NCI-H526 treated with DMSO at 0.1 percent for 48 hours (cell line): ENCODE data around the gene EPHA6.
"Not testable (repeated sequence)": the region's sequence is repeated elsewhere in the genome, so short reads cannot be mapped to it uniquely, and the experiment has no call there.

Source experiments
- DNase-seq: peaks from one replicate; lab custom pipeline; 2025; lab: John Stamatoyannopoulos, UW

The EPHA6 gene

GRCh38 chr3:97181704-97182103, 367.3 kb downstream of the EPHA6 start:
- no peak for DNase-seq

- no peak for DNase-seq
These were observed 373.4 kb downstream of the EPHA6 start for GRCh38 chr3:97187771-97188170.

GRCh38 chr3:97189835-97190234, 375.4 kb downstream of the EPHA6 start:
- DNase-seq = no peak

- no peak for DNase-seq
These were observed 382.7 kb downstream of the EPHA6 start for GRCh38 chr3:97197083-97197482.

GRCh38 chr3:97197830-97198229, 383.4 kb downstream of the EPHA6 start:
- no peak for DNase-seq

DNA sequence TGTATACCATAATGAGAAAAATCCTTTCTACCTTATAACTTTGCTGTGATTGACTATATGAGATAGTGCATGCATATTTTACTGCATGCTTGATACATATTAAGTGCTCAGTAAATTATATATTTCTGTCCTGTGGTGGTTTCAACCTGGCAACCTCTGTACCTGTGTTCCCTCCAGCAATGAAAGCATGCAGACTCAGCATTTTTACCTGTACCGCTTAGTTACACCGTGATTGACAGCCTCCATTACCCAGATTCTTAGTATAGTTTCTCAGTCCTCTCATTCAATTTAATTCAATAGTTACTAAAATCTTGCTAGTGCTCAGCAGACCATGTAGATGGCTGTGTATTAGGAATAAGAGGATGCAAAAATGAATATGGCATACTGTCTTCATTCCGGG, 386.0 kb downstream of the EPHA6 start:
- no peak for DNase-seq

DNA sequence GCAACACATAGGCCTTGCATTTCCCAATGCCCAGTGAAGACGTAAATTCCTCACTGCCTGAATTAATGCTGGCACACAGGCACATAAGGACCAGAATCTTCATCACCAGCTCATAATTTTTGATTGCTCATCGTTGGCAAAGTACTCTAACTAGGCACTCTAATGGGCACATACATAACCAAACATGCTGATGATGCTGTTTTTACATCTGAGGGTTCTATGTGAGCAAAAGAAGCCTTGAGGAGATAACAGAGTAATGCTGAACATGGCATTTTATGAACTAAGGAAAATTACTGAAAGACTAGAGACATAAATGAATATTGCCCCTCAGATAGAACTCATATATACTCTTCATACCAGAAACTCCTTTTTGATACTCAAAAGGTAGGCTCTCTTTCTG, 387.4 kb downstream of the EPHA6 start:
- DNase-seq = no peak

DNA sequence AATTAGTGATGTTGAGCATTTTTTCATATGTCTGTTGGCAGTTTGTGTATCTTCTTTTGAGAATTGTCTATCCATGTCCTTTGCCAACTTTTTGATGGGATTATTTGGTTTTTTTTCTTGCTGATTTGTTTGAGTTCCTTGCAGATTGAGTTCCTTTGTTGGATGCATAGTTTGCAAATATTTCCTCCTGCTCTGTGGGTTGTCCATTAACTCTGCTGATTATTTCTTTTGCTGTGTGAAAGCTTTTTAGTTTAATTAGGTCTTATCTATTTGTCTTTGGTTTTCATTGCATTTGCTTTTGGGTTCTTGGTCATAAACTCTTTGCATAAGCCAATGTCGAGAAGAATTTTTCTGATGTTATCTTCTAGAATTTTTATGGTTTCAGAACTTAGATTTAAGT, 414.6 kb downstream of the EPHA6 start:
- DNase-seq = no peak

DNA sequence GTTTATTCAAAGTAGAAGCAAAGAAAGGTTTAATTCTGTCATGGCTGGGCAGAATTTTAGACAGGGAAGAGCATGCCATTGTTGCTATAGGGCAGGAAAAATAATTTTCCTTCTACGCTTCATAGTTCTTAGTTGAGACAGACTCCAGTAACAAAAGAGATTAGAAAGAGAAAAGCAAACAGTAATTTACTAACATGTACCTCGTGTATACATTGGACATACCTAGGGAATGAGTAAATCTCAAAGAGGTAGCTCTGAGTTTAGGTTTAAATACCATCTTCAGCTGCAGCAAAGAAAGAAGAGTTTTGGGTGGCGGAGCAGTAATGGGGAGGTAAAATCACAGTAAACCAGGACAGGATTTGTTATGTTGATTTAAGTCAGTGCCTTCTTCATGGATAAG, 416.1 kb downstream of the EPHA6 start:
- DNase-seq = no peak

GRCh38 chr3:97232393-97233034, 418.1 kb downstream of the EPHA6 start:
- DNase-seq = no peak

DNA sequence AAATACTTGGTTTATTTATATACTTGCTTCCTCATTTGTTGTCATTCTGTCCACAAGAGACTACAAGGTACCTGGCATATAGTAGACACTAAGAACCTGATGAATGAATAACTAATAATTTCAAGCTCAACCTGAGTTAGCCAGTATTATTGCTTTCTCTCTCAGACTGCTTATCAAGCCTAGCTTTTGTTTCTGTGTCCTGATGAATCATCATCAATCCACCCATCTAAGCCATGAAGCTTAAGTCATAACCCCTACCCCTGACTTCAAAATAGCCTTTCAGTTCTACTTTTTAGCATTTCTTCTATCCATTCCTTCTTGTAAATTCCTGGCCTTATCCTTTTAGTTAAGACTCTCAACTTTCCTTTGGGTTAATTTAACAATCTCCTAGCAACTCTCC, 420.8 kb downstream of the EPHA6 start:
- no peak for DNase-seq

- DNase-seq = no peak
These were observed 421.4 kb downstream of the EPHA6 start for GRCh38 chr3:97235611-97236315.

DNA sequence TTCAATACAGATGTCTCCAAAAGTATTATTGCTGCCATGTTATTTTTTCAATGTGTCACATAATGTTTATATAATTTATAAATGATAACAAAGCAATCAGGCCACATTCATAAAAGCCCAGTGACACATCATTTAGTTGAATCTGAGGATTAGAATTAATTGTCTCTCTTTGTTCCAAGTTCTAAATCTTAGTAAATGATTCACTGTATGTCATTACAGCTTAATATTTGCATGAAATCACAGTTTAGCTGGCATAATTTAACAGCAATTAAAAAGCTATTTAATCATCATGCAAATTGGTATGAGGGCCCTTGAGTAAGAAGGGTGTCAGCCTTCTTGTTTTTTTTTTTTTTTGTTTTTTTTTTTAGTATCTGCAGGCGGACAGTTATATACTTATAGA, 427.0 kb downstream of the EPHA6 start:
- DNase-seq = no peak

DNA sequence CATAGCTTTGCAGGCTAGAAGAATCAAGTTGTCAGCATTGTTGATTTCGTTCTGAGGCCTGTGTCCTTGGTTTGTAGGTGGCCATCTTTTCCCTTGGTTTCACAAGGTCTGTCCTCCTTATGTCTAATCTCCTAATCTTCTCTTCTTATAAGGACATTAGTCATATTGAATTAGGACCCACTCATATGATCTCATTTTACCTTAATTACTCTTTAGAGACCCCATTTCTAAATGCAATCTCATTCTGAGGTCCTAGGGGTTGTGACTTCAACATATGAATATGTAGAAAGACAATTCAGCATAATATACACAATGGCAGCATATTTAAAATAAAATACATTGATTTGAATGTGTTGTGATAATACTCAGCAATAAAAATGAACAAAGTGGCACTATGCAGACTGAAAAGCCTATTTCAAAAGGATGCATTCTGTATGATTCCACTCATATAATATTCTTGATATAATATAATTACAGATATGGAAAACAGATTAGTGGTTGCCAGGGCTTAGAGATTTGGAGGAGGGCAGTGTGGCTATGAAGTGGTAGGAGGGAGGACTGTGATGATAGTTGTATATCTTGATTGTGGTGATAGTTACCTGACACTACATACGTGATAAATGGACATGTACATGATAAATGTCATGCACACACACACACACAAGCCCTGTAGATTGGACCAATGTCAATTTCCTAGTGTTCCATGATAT, 431.0 kb downstream of the EPHA6 start:
- DNase-seq = no peak

DNA sequence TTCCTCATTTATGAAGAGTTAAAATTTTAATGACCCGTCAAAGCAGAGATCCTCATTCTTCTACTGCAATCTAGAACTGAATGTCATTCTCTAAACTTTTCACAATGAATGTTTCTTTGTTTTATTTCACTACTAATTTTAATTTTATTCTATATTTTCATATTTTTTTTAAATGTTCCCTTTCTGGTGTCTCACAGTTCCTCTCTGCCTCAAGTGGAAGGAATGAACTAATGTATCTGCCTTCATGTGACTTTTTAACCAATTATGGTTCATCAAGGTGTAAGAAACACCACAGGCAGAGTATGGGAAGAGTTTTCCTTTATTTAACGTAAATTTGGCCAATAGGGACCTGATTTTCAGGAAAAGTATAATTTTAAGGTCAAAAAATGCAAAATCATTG, 441.7 kb downstream of the EPHA6 start:
- DNase-seq = no peak

DNA sequence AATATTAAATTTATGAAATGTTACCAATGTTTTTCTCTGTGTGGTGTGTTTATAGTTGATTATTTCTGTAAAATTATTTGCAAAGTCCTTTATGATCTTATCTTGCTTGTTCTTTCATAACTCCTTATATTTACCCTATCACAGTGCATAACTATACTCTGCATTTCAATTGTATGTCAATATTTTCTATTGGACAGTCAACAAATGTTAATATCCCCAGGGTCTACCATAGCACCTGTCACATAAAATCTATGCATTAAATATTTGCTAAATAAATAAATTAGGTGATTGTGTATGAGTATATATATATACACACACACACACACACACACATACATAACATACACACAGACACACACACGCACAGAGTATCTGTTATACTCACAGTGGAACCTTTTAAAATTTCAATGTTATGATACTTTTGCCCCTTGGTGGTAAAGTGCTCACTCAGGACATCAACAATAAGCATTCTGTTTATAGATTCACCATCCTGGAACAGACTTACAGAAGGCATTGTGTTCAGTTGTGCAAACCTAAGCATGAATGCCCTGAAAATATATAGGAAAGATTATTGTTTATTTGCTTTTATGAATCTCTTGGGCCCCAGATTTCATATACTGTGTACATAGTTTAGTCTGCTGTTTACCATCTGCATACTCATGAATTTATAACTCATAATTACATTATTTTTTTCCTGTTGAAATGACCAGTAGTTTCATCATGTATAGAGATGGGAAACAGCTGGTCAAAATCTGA, 443.7 kb downstream of the EPHA6 start:
- peak; percentile 22 for DNase-seq

DNA sequence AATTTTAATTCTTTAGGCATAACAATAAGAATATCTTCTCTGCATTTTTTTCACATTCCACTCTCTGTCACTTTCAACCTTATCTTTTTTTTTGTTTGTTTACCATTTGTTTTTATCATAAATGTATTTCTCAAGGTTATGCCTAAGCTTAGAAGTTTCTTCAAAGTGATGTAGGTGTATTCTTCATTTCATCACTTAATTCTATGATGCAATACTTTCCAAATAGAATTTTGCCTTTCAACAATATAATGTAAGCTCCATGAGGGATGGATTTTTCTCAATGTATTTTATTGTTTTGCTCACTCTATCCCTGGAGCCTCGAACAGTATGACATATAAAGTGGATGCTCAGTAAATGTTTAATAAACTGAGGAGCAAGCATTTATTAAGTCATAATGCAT, 444.9 kb downstream of the EPHA6 start:
- no peak for DNase-seq

- DNase-seq = no peak
These were observed 449.8 kb downstream of the EPHA6 start for GRCh38 chr3:97264180-97264579.

- DNase-seq = no peak
These were observed 451.0 kb downstream of the EPHA6 start for GRCh38 chr3:97265237-97266005.

- DNase-seq = no peak
These were observed 454.8 kb downstream of the EPHA6 start for GRCh38 chr3:97269202-97269601.

DNA sequence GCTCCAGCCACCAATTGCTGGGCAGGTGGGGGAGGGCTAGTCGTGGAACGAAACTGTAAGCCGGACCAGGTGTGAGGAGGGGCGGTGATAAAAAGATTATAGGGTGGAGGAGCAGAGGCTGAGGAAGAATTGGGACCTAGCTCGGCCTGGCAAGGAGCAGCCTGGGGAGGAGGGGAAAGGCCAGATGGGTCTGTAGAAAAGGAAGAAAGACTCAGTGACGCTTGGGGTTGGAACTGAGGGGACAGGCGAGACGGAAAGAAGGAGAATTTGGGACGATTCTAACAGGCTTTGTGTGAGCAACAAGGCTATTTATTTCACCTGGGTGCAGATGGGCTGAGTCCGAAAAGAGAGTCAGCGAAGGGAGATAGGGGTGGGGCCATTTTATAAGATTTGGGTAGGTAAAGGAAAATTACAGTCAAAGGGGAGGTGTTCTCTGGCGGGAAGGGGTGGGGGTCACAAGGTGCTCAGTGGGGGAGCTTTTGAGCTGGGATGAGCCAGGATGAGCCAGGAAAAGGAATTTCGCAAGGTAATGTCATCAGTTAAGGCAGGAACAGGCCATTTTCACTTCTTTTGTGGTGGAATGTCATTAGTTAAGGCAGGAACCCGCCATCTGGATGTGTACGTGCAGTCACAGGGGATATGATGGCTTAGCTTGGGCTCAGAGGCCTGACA, 462.6 kb downstream of the EPHA6 start:
- DNase-seq = not testable (repeated sequence)
